22Rv1 (cell line): ENCODE data around the gene USP30.

ENCODE experiments used
- CTCF ChIP-seq: fragments of 450-650 bp; IDR thresholded peaks from 2 replicates; pipeline ENCODE4 v1.5.1; 2017; ENCODE audit warnings: mild to moderate bottlenecking
- ZFX ChIP-seq: fragments of 450-650 bp; IDR thresholded peaks from 2 replicates; pipeline ENCODE4 v1.6.1; 2017; ENCODE audit warnings: antibody characterized with exemption, borderline replicate concordance

DNA sequence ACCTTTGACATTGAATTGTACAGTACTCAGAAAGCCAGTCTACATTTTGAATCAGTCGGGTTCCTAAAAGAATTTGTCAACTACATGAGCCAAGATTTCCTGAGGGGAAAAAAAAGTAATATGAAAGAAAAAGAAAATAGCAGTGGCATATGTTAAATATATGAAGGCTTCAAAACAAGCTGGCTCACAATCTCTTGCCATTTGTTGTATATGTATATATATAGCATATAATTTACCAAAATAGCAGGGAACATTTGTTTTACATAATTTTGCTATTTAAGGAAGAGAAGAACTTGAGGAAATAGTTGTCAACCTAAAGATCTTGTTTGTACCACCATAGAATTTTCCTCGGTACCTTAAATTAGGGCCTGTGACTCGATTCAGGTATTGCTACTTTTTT lies 48.4 kb upstream of the USP30 start:
- TF ChIP-seq CTCF (no peak), ZFX (no peak)
